ENCODE measurements around the gene JAKMIP1.

Gene JAKMIP1

GRCh38 chr4:6147441-6147840 lies 52.9 kb downstream of the JAKMIP1 start:
- H3K36me3 ChIP-seq (ENCODE audit: insufficient read depth, low read length): no peaks in the 10 kb centered on the region
- no peaks in the 10 kb centered on the region for H3K4me1 ChIP-seq (ENCODE audit: insufficient read depth, low read length, poor library complexity, severe bottlenecking)
- no peak overlapping the region for H2AFZ ChIP-seq (ENCODE audit: low read length)
- H3K9me2 ChIP-seq (replicated peaks; ENCODE audit: low read depth, low read length): no peaks in the 10 kb centered on the region
- no peaks in the 10 kb centered on the region for H3F3A ChIP-seq (ENCODE audit: low read depth)
- TF ChIP-seq CTCF (conservative IDR thresholded peaks at IDR 0.05; ENCODE audit: low read length): no peak
- TF ChIP-seq EZH2phosphoT487 (IDR thresholded peaks at IDR 0.05; ENCODE audit: borderline replicate concordance): no peak
- H4K20me1 ChIP-seq (ENCODE audit: insufficient read depth, low read length, poor library complexity, severe bottlenecking): no peaks in the 10 kb centered on the region
- no peak overlapping the region for H3K4me3 ChIP-seq (ENCODE audit: low read length, poor library complexity, severe bottlenecking)
- H3K79me2 ChIP-seq (ENCODE audit: insufficient read depth, low read length): no peaks in the 10 kb centered on the region
- no peaks in the 10 kb centered on the region for H3K9me3 ChIP-seq (ENCODE audit: insufficient read depth, low read depth, low read length)
- no peak overlapping the region for H3K4me2 ChIP-seq (ENCODE audit: low read depth, low read length, poor library complexity, severe bottlenecking)
- H3K27me3 ChIP-seq (ENCODE audit: insufficient read depth, low read length, poor library complexity, severe bottlenecking): no peaks in the 10 kb centered on the region
- no peak overlapping the region for H3K9ac ChIP-seq (ENCODE audit: low read depth, low read length, poor library complexity, severe bottlenecking)

- H3K9ac ChIP-seq (ENCODE audit: low read depth, low read length, poor library complexity, severe bottlenecking): no peak overlapping the region
- H3K9me3 ChIP-seq (ENCODE audit: insufficient read depth, low read depth, low read length): no peaks in the 10 kb centered on the region
- TF ChIP-seq CTCF (conservative IDR thresholded peaks at IDR 0.05; ENCODE audit: low read length): no peak
- no peak for TF ChIP-seq EZH2phosphoT487 (IDR thresholded peaks at IDR 0.05; ENCODE audit: borderline replicate concordance)
- no peaks in the 10 kb centered on the region for H3K9me2 ChIP-seq (replicated peaks; ENCODE audit: low read depth, low read length)
- H4K20me1 ChIP-seq (ENCODE audit: insufficient read depth, low read length, poor library complexity, severe bottlenecking): no peaks in the 10 kb centered on the region
- no peaks in the 10 kb centered on the region for H3K27me3 ChIP-seq (ENCODE audit: insufficient read depth, low read length, poor library complexity, severe bottlenecking)
- no peak overlapping the region for H2AFZ ChIP-seq (ENCODE audit: low read length)
- H3K36me3 ChIP-seq (ENCODE audit: insufficient read depth, low read length): no peaks in the 10 kb centered on the region
- H3K4me2 ChIP-seq (ENCODE audit: low read depth, low read length, poor library complexity, severe bottlenecking): no peak overlapping the region
- no peak overlapping the region for H3K4me3 ChIP-seq (ENCODE audit: low read length, poor library complexity, severe bottlenecking)
- H3K79me2 ChIP-seq (ENCODE audit: insufficient read depth, low read length): no peaks in the 10 kb centered on the region
- H3K4me1 ChIP-seq (ENCODE audit: insufficient read depth, low read length, poor library complexity, severe bottlenecking): no peaks in the 10 kb centered on the region
- H3F3A ChIP-seq (ENCODE audit: low read depth): no peaks in the 10 kb centered on the region
Measured at GRCh38 chr4:6143603-6144181, 56.7 kb downstream of the JAKMIP1 start.

GRCh38 chr4:6142935-6143602 lies 57.3 kb downstream of the JAKMIP1 start:
- Histone ChIP-seq H3K4me3 (ENCODE audit: low read length, poor library complexity, severe bottlenecking) (no peak overlapping the region), H3K9me2 (replicated peaks; ENCODE audit: low read depth, low read length) (no peaks in the 10 kb centered on the region), H3K36me3 (ENCODE audit: insufficient read depth, low read length) (no peaks in the 10 kb centered on the region), H3F3A (ENCODE audit: low read depth) (no peaks in the 10 kb centered on the region), H3K27me3 (ENCODE audit: insufficient read depth, low read length, poor library complexity, severe bottlenecking) (no peaks in the 10 kb centered on the region), H3K4me1 (ENCODE audit: insufficient read depth, low read length, poor library complexity, severe bottlenecking) (no peaks in the 10 kb centered on the region), H3K4me2 (ENCODE audit: low read depth, low read length, poor library complexity, severe bottlenecking) (no peak overlapping the region), H4K20me1 (ENCODE audit: insufficient read depth, low read length, poor library complexity, severe bottlenecking) (no peaks in the 10 kb centered on the region), H2AFZ (ENCODE audit: low read length) (no peak overlapping the region), H3K9ac (ENCODE audit: low read depth, low read length, poor library complexity, severe bottlenecking) (no peak overlapping the region), H3K9me3 (ENCODE audit: insufficient read depth, low read depth, low read length) (no peaks in the 10 kb centered on the region), H3K79me2 (ENCODE audit: insufficient read depth, low read length) (no peaks in the 10 kb centered on the region)
- no peak for TF ChIP-seq EZH2phosphoT487 (IDR thresholded peaks at IDR 0.05; ENCODE audit: borderline replicate concordance)
- no peak for TF ChIP-seq CTCF (conservative IDR thresholded peaks at IDR 0.05; ENCODE audit: low read length)

All from Loucy (cell line).